GM10266 (cell line): ENCODE measurements around the gene FYTTD1.

Source experiments
- DNase-seq: peaks from one replicate; pipeline ENCODE4 v3.0.0; 2012; ENCODE audit errors: extremely low spot score
- CTCF ChIP-seq: IDR thresholded peaks from 2 replicates; pipeline ENCODE4 v1.5.1; 2012; ENCODE audit warnings: mild to moderate bottlenecking, low read depth; ENCODE audit not compliant: control insufficient read depth, insufficient read depth; ENCODE audit errors: missing control alignments

Gene FYTTD1

GRCh38 chr3:197733042-197733441 lies 16.6 kb upstream of the FYTTD1 start:
- TF ChIP-seq CTCF = no peak
- no peak for DNase-seq

GRCh38 chr3:197734667-197735318 lies 14.9 kb upstream of the FYTTD1 start:
- DNase-seq = peak; percentile 90
- TF ChIP-seq CTCF = no peak

GRCh38 chr3:197736010-197736490 lies 13.6 kb upstream of the FYTTD1 start:
- DNase-seq = peak; percentile 85

GRCh38 chr3:197736491-197737318 lies 13.0 kb upstream of the FYTTD1 start, which contains the start of gene RUBCN:
TSS of gene RUBCN (minus strand) at chr3:197736904. CDS start at chr3:197736719, 185 bp downstream.
- peak; percentile 99 for DNase-seq
- no peak for TF ChIP-seq CTCF

More at GRCh38 chr3:197736010-197736490, 13.6 kb upstream of the FYTTD1 start:
- TF ChIP-seq CTCF = no peak

GRCh38 chr3:197737319-197737649 lies 12.4 kb upstream of the FYTTD1 start:
- no peak for DNase-seq
- no peak for TF ChIP-seq CTCF

GRCh38 chr3:197737749-197738462 lies 11.8 kb upstream of the FYTTD1 start:
- no peak for DNase-seq

More at GRCh38 chr3:197737749-197738462, 11.8 kb upstream of the FYTTD1 start:
- no peak for TF ChIP-seq CTCF
